Body of pancreas (tissue), 4 donors: Measurements from ENCODE around the gene STAMBP. TPM values are rescaled to one million over a fixed set of nuclear protein-coding genes. Genes with fewer than 3 reads are reported as not detected.

Experiments
- ATAC-seq: fragments of 150-250 bp; one replicate; pipeline ENCODE4 v1.9.1; 2016
- DNase-seq, 4 donors: peaks; one replicate each; pipeline ENCODE4 v3.0.0-alpha.2; 2019
- H3K27ac ChIP-seq, 4 donors: fragments of 200-600 bp; sonication (generic); 1 replicate in 3 of 4; 2 replicates in 1 of 4; pipeline versions ENCODE4 v1.5.1 to v1.6.1; 2016 to 2019; ENCODE audit warnings: mild to moderate bottlenecking in 1 of 4, mixed read lengths in 1 of 4, moderate library complexity in 1 of 4
- H3K27me3 ChIP-seq, 2 donors: fragments of 200-600 bp; sonication (generic); one replicate each; pipeline ENCODE4 v1.6.0; 2016; ENCODE audit warnings: mild to moderate bottlenecking in 1 of 2
- H3K36me3 ChIP-seq, 2 donors: fragments of 200-600 bp; sonication (generic); replicated peaks in 1 of 2; 2 replicates each; pipeline ENCODE4 v1.5.1; 2016; ENCODE audit warnings: low read depth in 2 of 2; ENCODE audit not compliant: insufficient read depth in 1 of 2
- H3K4me1 ChIP-seq: fragments of 200-600 bp; sonication (generic); one replicate; pipeline ENCODE4 v1.6.0; 2016
- H3K4me3 ChIP-seq, 2 donors: fragments of 200-600 bp; sonication (generic); 1 replicate in 1 of 2; 2 replicates in 1 of 2; pipeline ENCODE4 v1.5.1; 2016 to 2019
- H3K9me3 ChIP-seq, 3 donors: fragments of 200-600 bp; sonication (generic); 1 replicate in 2 of 3; 2 replicates in 1 of 3; pipeline ENCODE4 v1.5.1; 2016
- POLR2A ChIP-seq, 3 donors: fragments of 450-650 bp; IDR thresholded peaks; one replicate each; pipeline ENCODE4 v1.6.1; 2016; ENCODE audit warnings: antibody characterized with exemption in 3 of 3, mild to moderate bottlenecking in 2 of 3
- WGBS, 2 donors: methylation state at CpG; one replicate each; pipeline ENCODE4 v1.1.5; 2017; 5-methylcytosine and 5-hydroxymethylcytosine counted together
- intact Hi-C: fragments of 100-400 bp; cut with DNase I; formaldehyde crosslinking; loops from one replicate; pipeline ENCODE4 v1.15.1; 2023
- total RNA-seq, 2 donors: library from RNA; depleted of rRNA; stranded (reverse); fragments of >200 nt; gene quantifications; one replicate each; pipeline ENCODE4 v1.1.0, GENCODE V29; 2016
- TF ChIP-seq, protein P1 (sequence below), 7 experiments: fragments of 450-650 bp in 4 of 7; fragments of 200-600 bp in 3 of 7; sonication (generic) in 3 of 7; IDR thresholded peaks; one replicate each; pipeline ENCODE4 v1.5.1; 2016 to 2019; ENCODE audit warnings: antibody characterized with exemption in 7 of 7

STAMBP gene
- total RNA-seq, 2 donors from 2014 or later: 9.2 to 10.4 TPM

DNA sequence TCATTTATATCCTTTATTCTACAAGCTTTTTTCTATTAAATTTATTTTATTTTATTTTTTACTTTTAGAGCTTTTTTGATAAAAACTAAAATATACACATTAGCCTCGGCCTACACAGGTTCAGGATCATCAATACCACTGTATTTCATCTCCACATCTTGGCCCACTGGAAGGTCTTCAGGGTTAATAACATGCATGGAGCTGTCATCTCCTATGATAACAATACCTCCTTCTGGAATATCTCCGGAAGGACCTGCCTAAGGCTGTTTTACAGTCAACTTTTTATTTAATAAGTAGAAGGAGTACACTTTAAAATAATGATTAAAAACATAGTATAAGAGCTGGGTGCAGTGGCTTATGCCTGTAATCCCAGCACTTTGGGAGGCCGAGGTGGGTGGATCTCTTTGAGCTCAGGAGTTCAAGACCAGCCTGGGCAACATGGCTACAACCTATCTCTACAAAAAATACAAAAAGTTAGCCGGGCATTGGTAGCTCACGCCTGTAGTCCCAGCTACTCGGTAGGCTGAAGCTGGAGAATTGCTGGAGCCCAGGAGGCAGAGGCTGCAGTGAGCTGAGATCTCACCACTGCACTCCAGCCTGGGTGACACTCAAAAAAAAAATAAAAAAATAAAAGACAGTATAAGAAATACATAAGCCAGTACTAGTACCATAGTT lies 82.2 kb downstream of the STAMBP start:
- H3K36me3 ChIP-seq: no peaks in the 10 kb centered on the region
- no peak for ATAC-seq
- no peak for TF ChIP-seq POLR2A (IDR thresholded peaks at IDR 0.05)
- TF ChIP-seq, protein P1, sequence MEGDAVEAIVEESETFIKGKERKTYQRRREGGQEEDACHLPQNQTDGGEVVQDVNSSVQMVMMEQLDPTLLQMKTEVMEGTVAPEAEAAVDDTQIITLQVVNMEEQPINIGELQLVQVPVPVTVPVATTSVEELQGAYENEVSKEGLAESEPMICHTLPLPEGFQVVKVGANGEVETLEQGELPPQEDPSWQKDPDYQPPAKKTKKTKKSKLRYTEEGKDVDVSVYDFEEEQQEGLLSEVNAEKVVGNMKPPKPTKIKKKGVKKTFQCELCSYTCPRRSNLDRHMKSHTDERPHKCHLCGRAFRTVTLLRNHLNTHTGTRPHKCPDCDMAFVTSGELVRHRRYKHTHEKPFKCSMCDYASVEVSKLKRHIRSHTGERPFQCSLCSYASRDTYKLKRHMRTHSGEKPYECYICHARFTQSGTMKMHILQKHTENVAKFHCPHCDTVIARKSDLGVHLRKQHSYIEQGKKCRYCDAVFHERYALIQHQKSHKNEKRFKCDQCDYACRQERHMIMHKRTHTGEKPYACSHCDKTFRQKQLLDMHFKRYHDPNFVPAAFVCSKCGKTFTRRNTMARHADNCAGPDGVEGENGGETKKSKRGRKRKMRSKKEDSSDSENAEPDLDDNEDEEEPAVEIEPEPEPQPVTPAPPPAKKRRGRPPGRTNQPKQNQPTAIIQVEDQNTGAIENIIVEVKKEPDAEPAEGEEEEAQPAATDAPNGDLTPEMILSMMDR (IDR thresholded peaks at IDR 0.05): no peak
- no peaks in the 10 kb centered on the region for H3K9me3 ChIP-seq
- no peak overlapping the region for H3K4me3 ChIP-seq
- intact Hi-C loops: no loop called here
- no peaks in the 10 kb centered on the region for H3K4me1 ChIP-seq
- H3K27me3 ChIP-seq: no peaks in the 10 kb centered on the region
- H3K27ac ChIP-seq: no peak overlapping the region
- WGBS, 2 donors: 60 to 67% methylated on average over 6 of the region's 6 CpGs
- no peak for DNase-seq

DNA sequence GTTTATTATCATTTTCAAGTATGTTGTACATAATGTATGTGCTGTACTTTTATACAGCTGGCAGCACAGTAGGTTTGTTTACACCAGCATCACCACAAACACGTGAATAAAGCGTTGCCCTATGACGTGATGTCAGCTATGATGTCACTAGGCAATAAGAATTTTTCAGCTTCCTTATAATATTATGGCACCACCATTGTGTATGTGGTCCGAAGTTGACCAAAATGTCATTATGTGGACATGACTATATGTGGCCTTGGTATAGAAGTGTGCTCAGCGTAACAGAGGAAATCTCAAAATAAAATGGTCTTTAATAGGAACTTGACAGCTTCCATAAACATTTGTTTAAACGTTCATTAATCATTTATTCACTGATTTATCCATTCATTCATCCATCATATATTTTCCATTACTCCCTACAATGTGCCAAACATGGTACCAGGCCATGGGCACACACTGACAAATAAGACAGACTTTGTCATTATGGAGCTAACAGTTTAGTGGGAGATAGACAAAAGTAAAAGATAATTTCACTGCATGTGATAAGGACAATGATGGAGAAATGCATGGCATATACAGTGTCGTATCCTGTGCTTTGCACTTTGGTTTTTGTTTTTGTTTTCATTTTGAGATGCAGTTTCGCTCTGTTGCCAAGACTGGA lies 82.9 kb downstream of the STAMBP start:
- TF ChIP-seq, protein P1 (IDR thresholded peaks at IDR 0.05): no peak
- TF ChIP-seq POLR2A (IDR thresholded peaks at IDR 0.05): no peak
- Histone ChIP-seq H3K27ac (no peak overlapping the region), H3K27me3 (no peaks in the 10 kb centered on the region), H3K9me3 (no peaks in the 10 kb centered on the region), H3K4me3 (no peak overlapping the region), H3K36me3 (no peaks in the 10 kb centered on the region), H3K4me1 (no peaks in the 10 kb centered on the region)
- WGBS, 2 donors: 70 to 74% methylated on average over 8 of the region's 8 CpGs
- intact Hi-C loops: no loop called here
- DNase-seq: no peak
- ATAC-seq: no peak

DNA sequence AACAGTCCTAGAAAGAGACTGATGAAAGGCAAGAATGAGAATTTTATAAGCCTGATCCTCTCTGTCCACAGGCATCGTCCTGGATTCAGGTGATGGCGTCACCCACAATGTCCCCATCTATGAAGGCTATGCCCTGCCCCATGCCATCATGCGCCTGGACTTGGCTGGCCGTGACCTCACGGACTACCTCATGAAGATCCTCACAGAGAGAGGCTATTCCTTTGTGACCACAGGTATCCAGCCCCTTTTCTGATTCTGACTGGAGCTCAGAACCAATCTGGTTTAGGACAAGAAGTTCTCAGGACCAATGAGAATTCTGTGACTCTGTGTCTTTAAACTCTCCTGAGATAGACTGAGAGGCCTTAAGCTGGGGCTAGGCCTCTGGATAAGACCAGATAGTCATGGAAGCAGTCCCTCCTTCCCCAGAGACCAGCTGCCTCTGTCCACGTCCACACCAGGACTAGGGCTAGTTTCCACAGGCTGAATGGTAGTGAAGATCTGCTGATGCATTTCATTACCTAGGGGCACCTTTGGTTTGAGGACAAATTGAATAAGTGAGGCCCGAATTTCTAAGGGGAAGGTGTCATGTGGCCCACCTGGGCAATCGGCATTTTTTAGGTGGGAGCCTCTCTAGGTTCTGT lies 84.8 kb downstream of the STAMBP start:
- no peaks in the 10 kb centered on the region for H3K4me1 ChIP-seq
- H3K4me3 ChIP-seq: no peak overlapping the region
- 86 to 90% methylated on average over 4 to 8 of the region's 8 CpGs for WGBS, 2 donors
- no peak overlapping the region for H3K27ac ChIP-seq
- no peaks in the 10 kb centered on the region for H3K27me3 ChIP-seq
- ATAC-seq (no peak), DNase-seq (no peak)
- H3K36me3 ChIP-seq: no peaks in the 10 kb centered on the region
- intact Hi-C loops: no loop called here
- H3K9me3 ChIP-seq: no peaks in the 10 kb centered on the region
- no peak for TF ChIP-seq POLR2A (IDR thresholded peaks at IDR 0.05)
- TF ChIP-seq, protein P1 (IDR thresholded peaks at IDR 0.05): no peak

DNA sequence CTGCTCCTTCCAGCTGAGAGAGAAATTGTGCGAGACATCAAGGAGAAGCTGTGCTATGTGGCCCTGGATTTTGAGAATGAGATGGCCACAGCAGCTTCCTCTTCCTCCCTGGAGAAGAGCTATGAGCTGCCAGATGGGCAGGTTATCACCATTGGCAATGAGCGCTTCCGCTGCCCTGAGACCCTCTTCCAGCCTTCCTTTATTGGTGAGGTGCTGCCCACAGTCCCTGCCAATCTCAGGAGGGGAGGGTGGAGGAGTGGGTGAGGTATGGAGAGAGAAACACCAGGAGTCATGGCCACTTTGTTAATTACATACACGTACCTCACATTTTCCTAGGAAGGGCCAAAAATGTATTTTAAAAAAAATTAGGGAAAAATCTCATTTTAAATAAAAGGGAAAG lies 85.9 kb downstream of the STAMBP start:
- intact Hi-C loops: no loop called here
- Histone ChIP-seq H3K36me3 (no peaks in the 10 kb centered on the region), H3K27ac (no peak overlapping the region), H3K4me1 (no peaks in the 10 kb centered on the region), H3K4me3 (no peak overlapping the region), H3K9me3 (no peaks in the 10 kb centered on the region), H3K27me3 (no peaks in the 10 kb centered on the region)
- ATAC-seq (no peak), DNase-seq (no peak)
- 84 to 87% methylated on average over 4 of the region's 4 CpGs for WGBS, 2 donors
- TF ChIP-seq, protein P1 (IDR thresholded peaks at IDR 0.05): no peak
- no peak for TF ChIP-seq POLR2A (IDR thresholded peaks at IDR 0.05)
